ENCODE data around the gene ORAI3. TPM values are rescaled to one million over a fixed set of nuclear protein-coding genes. Genes with fewer than 3 reads are reported as not detected.

ORAI3 gene
- total RNA-seq, 1 experiment from 2014 or later = 10.8 TPM

GRCh38 chr16:30983898-30984610, 35.2 kb downstream of the ORAI3 start:
- Mint-ChIP-seq H3K4me3 (no peak overlapping the region), H3K27ac (no peak overlapping the region), H3K4me1 (peaks cover 6% of the 10 kb centered on the region), H3K9me3 (no peaks in the 10 kb centered on the region), H3K27me3 (ENCODE audit: low read depth) (no peaks in the 10 kb centered on the region), H3K36me3 (peaks cover 12% of the 10 kb centered on the region)
- DNase-seq (ENCODE audit: low spot score) = no peak
- ATAC-seq = no peak
- TF ChIP-seq ZBTB43 (CRISPR knock-in tag; IDR thresholded peaks at IDR 0.05) = no peak
- TF ChIP-seq SMAD4 (CRISPR knock-in tag; IDR thresholded peaks at IDR 0.05) = no peak
- TF ChIP-seq PRDM15 (CRISPR knock-in tag; IDR thresholded peaks at IDR 0.05) = no peak
- no peak for TF ChIP-seq TP53 (CRISPR knock-in tag; IDR thresholded peaks at IDR 0.05)
- TF ChIP-seq ZMAT4 (CRISPR knock-in tag; IDR thresholded peaks at IDR 0.05) = no peak
- TF ChIP-seq FOXK1 (CRISPR knock-in tag; IDR thresholded peaks at IDR 0.05) = no peak
- no peak for TF ChIP-seq NFYB (CRISPR knock-in tag; conservative IDR thresholded peaks at IDR 0.05; ENCODE audit: low read depth)
- TF ChIP-seq AR (CRISPR knock-in tag; IDR thresholded peaks at IDR 0.05) = no peak
- no peak for TF ChIP-seq RORB (CRISPR knock-in tag; IDR thresholded peaks at IDR 0.05)
- no peak for TF ChIP-seq ATF2 (CRISPR knock-in tag; IDR thresholded peaks at IDR 0.05; ENCODE audit: borderline replicate concordance, low read depth)
- TF ChIP-seq CBFB (CRISPR knock-in tag; IDR thresholded peaks at IDR 0.05; ENCODE audit: low read depth) = no peak
- TF ChIP-seq IRF1 (CRISPR knock-in tag; IDR thresholded peaks at IDR 0.05) = no peak
- no peak for TF ChIP-seq ZSCAN18 (CRISPR knock-in tag; IDR thresholded peaks at IDR 0.05)
- no peak for TF ChIP-seq CDX4 (CRISPR knock-in tag; IDR thresholded peaks at IDR 0.05; ENCODE audit: borderline replicate concordance)
- TF ChIP-seq NR1H2 (CRISPR knock-in tag; IDR thresholded peaks at IDR 0.05) = no peak
- TF ChIP-seq ZNF423 (CRISPR knock-in tag; IDR thresholded peaks at IDR 0.05) = no peak
- TF ChIP-seq GTF2I (CRISPR knock-in tag; conservative IDR thresholded peaks at IDR 0.05) = no peak
- no peak for TF ChIP-seq ERG (CRISPR knock-in tag; IDR thresholded peaks at IDR 0.05)
- ChIA-PET POLR2A (interaction anchor here (0.5 to 2.2 kb wide), 7 partner anchors 49 to 290 kb away, joined by 3 to 6 read pairs (median 4); partner anchors contain the start of genes KAT8, STX4, ZNF646 and ZNF668), CTCF (interaction anchor here (0.5 to 5.1 kb wide), 70 partner anchors 8 to 497 kb away, joined by 3 to 83 read pairs (median 5); partner anchors contain the start of genes ARMC5, BCKDK, FBXL19 and KAT8)

Measured in WTC11 (cell line).